MM.1S (cell line): ENCODE measurements around the gene CIAO2B.

Source experiments
- CTCF ChIP-seq: fragments of 300-600 bp; sonication (generic); IDR thresholded peaks from 2 replicates; pipeline ENCODE4 v1.5.1; 2016; ENCODE audit warnings: antibody characterized with exemption, low read length, mixed read lengths
- EZH2 ChIP-seq: fragments of 300-600 bp; sonication (generic); optimal IDR thresholded peaks from 2 replicates; pipeline ENCODE3; 2017; ENCODE audit warnings: low read depth, mild to moderate bottlenecking, antibody characterized with exemption, low read length, mixed read lengths

GRCh38 chr16:66959704-66960161 lies 25.5 kb upstream of the CIAO2B start:
- no peak for TF ChIP-seq CTCF
- no peak for TF ChIP-seq EZH2
